ENCODE results near the gene LDB2.

- TF ChIP-seq NFIC (IDR thresholded peaks at IDR 0.05) = no peak
- TF ChIP-seq, protein P1, sequence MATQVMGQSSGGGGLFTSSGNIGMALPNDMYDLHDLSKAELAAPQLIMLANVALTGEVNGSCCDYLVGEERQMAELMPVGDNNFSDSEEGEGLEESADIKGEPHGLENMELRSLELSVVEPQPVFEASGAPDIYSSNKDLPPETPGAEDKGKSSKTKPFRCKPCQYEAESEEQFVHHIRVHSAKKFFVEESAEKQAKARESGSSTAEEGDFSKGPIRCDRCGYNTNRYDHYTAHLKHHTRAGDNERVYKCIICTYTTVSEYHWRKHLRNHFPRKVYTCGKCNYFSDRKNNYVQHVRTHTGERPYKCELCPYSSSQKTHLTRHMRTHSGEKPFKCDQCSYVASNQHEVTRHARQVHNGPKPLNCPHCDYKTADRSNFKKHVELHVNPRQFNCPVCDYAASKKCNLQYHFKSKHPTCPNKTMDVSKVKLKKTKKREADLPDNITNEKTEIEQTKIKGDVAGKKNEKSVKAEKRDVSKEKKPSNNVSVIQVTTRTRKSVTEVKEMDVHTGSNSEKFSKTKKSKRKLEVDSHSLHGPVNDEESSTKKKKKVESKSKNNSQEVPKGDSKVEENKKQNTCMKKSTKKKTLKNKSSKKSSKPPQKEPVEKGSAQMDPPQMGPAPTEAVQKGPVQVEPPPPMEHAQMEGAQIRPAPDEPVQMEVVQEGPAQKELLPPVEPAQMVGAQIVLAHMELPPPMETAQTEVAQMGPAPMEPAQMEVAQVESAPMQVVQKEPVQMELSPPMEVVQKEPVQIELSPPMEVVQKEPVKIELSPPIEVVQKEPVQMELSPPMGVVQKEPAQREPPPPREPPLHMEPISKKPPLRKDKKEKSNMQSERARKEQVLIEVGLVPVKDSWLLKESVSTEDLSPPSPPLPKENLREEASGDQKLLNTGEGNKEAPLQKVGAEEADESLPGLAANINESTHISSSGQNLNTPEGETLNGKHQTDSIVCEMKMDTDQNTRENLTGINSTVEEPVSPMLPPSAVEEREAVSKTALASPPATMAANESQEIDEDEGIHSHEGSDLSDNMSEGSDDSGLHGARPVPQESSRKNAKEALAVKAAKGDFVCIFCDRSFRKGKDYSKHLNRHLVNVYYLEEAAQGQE (IDR thresholded peaks at IDR 0.05; ENCODE audit: low read depth) = no peak
- TF ChIP-seq FOXM1 (IDR thresholded peaks at IDR 0.05; ENCODE audit: borderline replicate concordance, low read depth) = no peak
Measured at GRCh38 chr4:16866974-16867373, 31.5 kb downstream of the LDB2 start.
